ENCODE data around the gene PTPRG. TPM values are rescaled to one million over a fixed set of nuclear protein-coding genes. Genes with fewer than 3 reads are reported as not detected.

The PTPRG gene
- total and polyA plus RNA-seq, 2 donors (not counting 3 experiments of a cell fraction or from before 2014, with no cell fraction given), result 8.9 to 39.1 TPM

DNA sequence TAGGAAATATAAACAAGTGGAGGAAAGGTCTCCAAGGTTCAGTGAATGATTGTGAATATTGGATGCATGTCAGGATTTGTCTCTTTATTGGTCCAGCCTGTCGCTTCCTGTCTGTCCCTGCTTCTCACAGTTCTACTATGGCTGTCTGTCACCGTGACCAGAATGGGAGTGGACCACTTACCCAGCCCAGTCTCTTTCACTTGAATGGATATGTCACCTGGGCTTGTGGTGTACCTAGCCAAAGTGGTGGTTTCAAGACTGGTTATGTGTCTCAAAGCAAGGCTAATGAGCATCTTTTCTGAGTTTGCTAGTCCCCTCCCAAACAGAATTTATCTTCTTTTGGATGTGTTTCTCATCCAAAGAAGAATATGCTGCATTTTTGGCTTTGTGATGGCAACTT, 231.7 kb downstream of the PTPRG start:
- POLR2A ChIA-PET, result no interaction called here

DNA sequence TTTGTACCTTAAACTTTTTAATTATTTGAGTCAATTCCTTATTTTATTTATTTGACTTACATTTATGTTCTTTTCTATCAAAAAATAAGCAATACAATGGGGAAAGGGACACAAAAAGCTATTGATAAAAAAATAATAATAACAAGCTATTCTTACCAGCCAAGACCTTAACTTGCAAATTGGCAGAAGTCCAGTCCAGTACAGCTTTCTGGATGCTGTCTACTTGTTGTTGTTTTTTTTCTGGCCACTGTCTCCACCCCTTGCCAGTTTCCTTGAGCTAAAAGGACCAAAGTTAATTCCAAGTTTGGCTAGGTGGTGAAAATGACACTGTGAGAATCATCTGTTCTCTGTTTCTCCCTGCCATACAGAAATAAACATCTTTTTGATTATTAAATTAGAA, 232.2 kb downstream of the PTPRG start:
- Histone ChIP-seq H3K27ac (ENCODE audit: insufficient read depth, low read depth, low read length) (no peak overlapping the region), H3K9me1 (replicated peaks; ENCODE audit: control insufficient read depth, extremely low read depth, insufficient read depth, low read length) (no peaks in the 10 kb centered on the region), H4K20me1 (replicated peaks; ENCODE audit: control insufficient read depth, extremely low read depth, insufficient read depth, low read length) (peaks cover 5% of the 10 kb centered on the region), H3K9me3 (replicated peaks; ENCODE audit: control insufficient read depth, insufficient read depth, low read length) (no peaks in the 10 kb centered on the region), H3K27me3 (ENCODE audit: control insufficient read depth in 2 of 2, insufficient read depth in 2 of 2, low read length in 2 of 2) (no peaks in the 10 kb centered on the region), H3K79me2 (ENCODE audit: control insufficient read depth, insufficient read depth, low read length) (no peaks in the 10 kb centered on the region), H3K9ac (replicated peaks; ENCODE audit: extremely low read depth, insufficient read depth, low read length) (no peak overlapping the region), H3K4me3 (replicated peaks in 1 of 3; ENCODE audit: insufficient read depth in 1 of 3, low read depth in 1 of 3, low read length in 3 of 3) (no peak overlapping the region), H3K4me1 (ENCODE audit: control insufficient read depth, extremely low read depth, insufficient read depth, low read length) (no peaks in the 10 kb centered on the region), H3K4me2 (ENCODE audit: insufficient read depth, low read length) (no peak overlapping the region), H3K36me3 (ENCODE audit: control insufficient read depth in 2 of 2, extremely low read depth in 1 of 2, insufficient read depth in 2 of 2, low read length in 2 of 2) (no peaks in the 10 kb centered on the region), H2AFZ (ENCODE audit: low read depth, low read length) (no peak overlapping the region)
- ChIA-PET CTCF (interaction anchor here (1.1 kb wide), 1 partner anchor 11 kb away, joined by 3 read pairs; no protein-coding TSS in a partner anchor), POLR2A (no interaction called here)
- dilution Hi-C loops (cut with MboI; ENCODE audit: extremely low pct_ligation_motif_present, low sequenced_read_pairs), result no loop called here
- intact Hi-C loops (cut with micrococcal nuclease), result no loop called here
- DNase-seq (ENCODE audit: low read depth, low spot score), result no peak
- no peak for TF ChIP-seq GATA2 (IDR thresholded peaks at IDR 0.05; ENCODE audit: insufficient read depth, insufficient read length, low read depth, low read length)
- no peak for FAIRE-seq
- no TSS peak for BruUV-seq (replicated peaks)

More for the DNA sequence above, 231.7 kb downstream of the PTPRG start:
- Histone ChIP-seq H3K79me2 (ENCODE audit: control insufficient read depth, insufficient read depth, low read length) (no peaks in the 10 kb centered on the region), H4K20me1 (replicated peaks; ENCODE audit: control insufficient read depth, extremely low read depth, insufficient read depth, low read length) (peaks cover 5% of the 10 kb centered on the region), H3K4me2 (ENCODE audit: insufficient read depth, low read length) (no peak overlapping the region), H3K9ac (replicated peaks; ENCODE audit: extremely low read depth, insufficient read depth, low read length) (no peak overlapping the region), H3K4me1 (ENCODE audit: control insufficient read depth, extremely low read depth, insufficient read depth, low read length) (no peaks in the 10 kb centered on the region), H3K36me3 (ENCODE audit: control insufficient read depth in 2 of 2, extremely low read depth in 1 of 2, insufficient read depth in 2 of 2, low read length in 2 of 2) (no peaks in the 10 kb centered on the region), H2AFZ (ENCODE audit: low read depth, low read length) (no peak overlapping the region), H3K27ac (ENCODE audit: insufficient read depth, low read depth, low read length) (no peak overlapping the region), H3K4me3 (replicated peaks in 1 of 3; ENCODE audit: insufficient read depth in 1 of 3, low read depth in 1 of 3, low read length in 3 of 3) (no peak overlapping the region), H3K27me3 (ENCODE audit: control insufficient read depth in 2 of 2, insufficient read depth in 2 of 2, low read length in 2 of 2) (no peaks in the 10 kb centered on the region), H3K9me1 (replicated peaks; ENCODE audit: control insufficient read depth, extremely low read depth, insufficient read depth, low read length) (no peaks in the 10 kb centered on the region), H3K9me3 (replicated peaks; ENCODE audit: control insufficient read depth, insufficient read depth, low read length) (no peaks in the 10 kb centered on the region)
- no peak for DNase-seq (ENCODE audit: low read depth, low spot score)
- TF ChIP-seq MYC (IDR thresholded peaks at IDR 0.05; ENCODE audit: low read depth, low read length) (no peak), EZH2 (IDR thresholded peaks at IDR 0.05; ENCODE audit: borderline replicate concordance, low read depth, low read length, severe bottlenecking) (no peak), POLR2A (IDR thresholded peaks at IDR 0.05; ENCODE audit: low read depth, low read length) (no peak), JUN (IDR thresholded peaks at IDR 0.05; ENCODE audit: borderline replicate concordance, insufficient read depth, insufficient read length, low read depth) (no peak), GATA2 (IDR thresholded peaks at IDR 0.05; ENCODE audit: insufficient read depth, insufficient read length, low read depth, low read length) (no peak)
- TF ChIP-seq, protein P1, sequence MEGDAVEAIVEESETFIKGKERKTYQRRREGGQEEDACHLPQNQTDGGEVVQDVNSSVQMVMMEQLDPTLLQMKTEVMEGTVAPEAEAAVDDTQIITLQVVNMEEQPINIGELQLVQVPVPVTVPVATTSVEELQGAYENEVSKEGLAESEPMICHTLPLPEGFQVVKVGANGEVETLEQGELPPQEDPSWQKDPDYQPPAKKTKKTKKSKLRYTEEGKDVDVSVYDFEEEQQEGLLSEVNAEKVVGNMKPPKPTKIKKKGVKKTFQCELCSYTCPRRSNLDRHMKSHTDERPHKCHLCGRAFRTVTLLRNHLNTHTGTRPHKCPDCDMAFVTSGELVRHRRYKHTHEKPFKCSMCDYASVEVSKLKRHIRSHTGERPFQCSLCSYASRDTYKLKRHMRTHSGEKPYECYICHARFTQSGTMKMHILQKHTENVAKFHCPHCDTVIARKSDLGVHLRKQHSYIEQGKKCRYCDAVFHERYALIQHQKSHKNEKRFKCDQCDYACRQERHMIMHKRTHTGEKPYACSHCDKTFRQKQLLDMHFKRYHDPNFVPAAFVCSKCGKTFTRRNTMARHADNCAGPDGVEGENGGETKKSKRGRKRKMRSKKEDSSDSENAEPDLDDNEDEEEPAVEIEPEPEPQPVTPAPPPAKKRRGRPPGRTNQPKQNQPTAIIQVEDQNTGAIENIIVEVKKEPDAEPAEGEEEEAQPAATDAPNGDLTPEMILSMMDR (IDR thresholded peaks at IDR 0.05; ENCODE audit: extremely low read depth in 1 of 2, insufficient read depth in 1 of 2, low read depth in 1 of 2, low read length in 2 of 2), result no peak
- dilution Hi-C loops (cut with MboI; ENCODE audit: extremely low pct_ligation_motif_present, low sequenced_read_pairs), result no loop called here
- FAIRE-seq, result no peak
- no TSS peak for BruUV-seq (replicated peaks)
- CTCF ChIA-PET, result interaction anchor here (1.1 kb wide), 1 partner anchor 11 kb away, joined by 3 read pairs; no protein-coding TSS in a partner anchor
- intact Hi-C loops (cut with micrococcal nuclease), result no loop called here
